Gastroesophageal sphincter (tissue), 4 donors: ENCODE data around the gene CLIP2. TPM values are rescaled to one million over a fixed set of nuclear protein-coding genes. Genes with fewer than 3 reads are reported as not detected.
"Not testable (repeated sequence)": the region's sequence is repeated elsewhere in the genome, so short reads cannot be mapped to it uniquely, and the experiment has no call there.

Experiments used
- ATAC-seq: fragments of 150-250 bp; one replicate; pipeline ENCODE4 v1.9.1; 2016; ENCODE audit warnings: mild to moderate bottlenecking, moderate library complexity
- H3K27ac ChIP-seq, 4 donors: fragments of 200-600 bp; sonication (generic) in 3 of 4; 1 replicate in 3 of 4; 2 replicates in 1 of 4; pipeline ENCODE4 v1.5.1; 2016 to 2019
- H3K27me3 ChIP-seq: fragments of 200-600 bp; sonication (generic); one replicate; pipeline ENCODE4 v1.5.1; 2019
- H3K36me3 ChIP-seq, 2 donors: fragments of 200-600 bp; sonication (generic); one replicate each; pipeline ENCODE4 v1.5.1; 2019; ENCODE audit warnings: control low read depth in 1 of 2
- H3K4me1 ChIP-seq, 3 donors: fragments of 200-600 bp; sonication (generic); 1 replicate in 2 of 3; 2 replicates in 1 of 3; pipeline ENCODE4 v1.5.1; 2016 to 2019; ENCODE audit warnings: control low read depth in 2 of 3
- H3K4me3 ChIP-seq, 2 donors: fragments of 200-600 bp; sonication (generic); one replicate each; pipeline ENCODE4 v1.5.1; 2019; ENCODE audit warnings: mild to moderate bottlenecking in 1 of 2, moderate library complexity in 1 of 2
- H3K9me3 ChIP-seq, 3 donors: fragments of 200-600 bp; sonication (generic); one replicate each; pipeline ENCODE4 v1.5.1; 2017 to 2019; ENCODE audit warnings: control low read depth in 2 of 3
- CTCF ChIP-seq, 4 experiments: fragments of 200-600 bp in 2 of 4; fragments of 450-650 bp in 2 of 4; sonication (generic) in 1 of 4; IDR thresholded peaks; one replicate each; pipeline ENCODE4 v1.5.1; 2017 to 2019; ENCODE audit warnings: antibody characterized with exemption in 4 of 4, mild to moderate bottlenecking in 2 of 4, moderate library complexity in 2 of 4
- EP300 ChIP-seq: sonication (generic); formaldehyde crosslinking; IDR thresholded peaks from one replicate; pipeline ENCODE4 v1.6.1; 2017; ENCODE audit warnings: antibody characterized with exemption, mild to moderate bottlenecking
- POLR2A ChIP-seq, 2 donors: fragments of 450-650 bp; IDR thresholded peaks; one replicate each; pipeline ENCODE4 v1.6.1; 2017; ENCODE audit warnings: antibody characterized with exemption in 2 of 2, mild to moderate bottlenecking in 2 of 2, moderate library complexity in 1 of 2
- POLR2AphosphoS5 ChIP-seq: sonication (generic); formaldehyde crosslinking; IDR thresholded peaks from one replicate; pipeline ENCODE4 v1.6.1; 2017; ENCODE audit warnings: antibody characterized with exemption
- WGBS, 2 donors: methylation state at CpG; one replicate each; pipeline ENCODE4 v1.1.5; 2018; ENCODE audit warnings: low coverage in 1 of 2; 5-methylcytosine and 5-hydroxymethylcytosine counted together
- total RNA-seq, 4 donors: library from RNA; depleted of rRNA; stranded (reverse); fragments of >200 nt; gene quantifications; one replicate each; pipeline ENCODE4 v1.1.0, GENCODE V29; 2016

Gene CLIP2
- total RNA-seq, 4 donors from 2014 or later: 23.0 to 50.7 (median 35.5) TPM

DNA sequence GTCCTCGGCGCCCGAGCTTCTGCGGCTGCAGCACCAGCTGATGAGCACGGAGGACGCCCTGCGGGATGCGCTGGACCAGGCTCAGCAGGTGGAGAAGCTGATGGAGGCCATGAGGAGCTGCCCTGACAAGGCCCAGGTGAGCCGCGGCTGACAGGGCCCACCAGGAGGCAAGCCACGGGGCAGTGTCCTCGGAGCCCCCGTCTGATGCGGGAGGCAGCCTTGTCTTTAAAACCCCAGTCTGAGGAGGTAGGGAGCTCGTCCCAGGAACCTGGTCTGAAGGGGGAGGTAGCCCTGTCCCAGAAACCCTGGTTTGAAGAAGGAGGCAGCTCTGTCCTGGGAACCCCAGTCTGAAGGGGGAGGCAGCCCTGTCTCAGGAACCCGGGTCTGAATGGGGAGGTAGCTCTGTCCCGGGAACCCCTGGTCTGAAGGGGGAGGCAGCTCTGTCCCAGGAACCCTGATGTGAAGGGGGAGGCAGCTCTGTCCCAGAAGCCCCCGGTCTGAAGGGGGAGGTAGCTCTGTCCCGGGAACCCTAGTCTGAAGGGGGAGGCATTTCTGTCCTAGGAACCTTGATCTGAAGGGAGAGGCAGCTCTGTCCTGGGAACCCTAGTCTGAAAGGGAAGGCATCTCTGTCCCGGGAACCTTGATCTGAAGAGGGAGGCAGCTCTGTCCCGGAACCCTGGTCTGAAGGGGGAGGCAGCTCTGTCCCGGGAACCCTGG, 111.4 kb downstream of the CLIP2 start:
- Histone ChIP-seq H3K9me3 (no peaks in the 10 kb centered on the region), H3K4me3 (no peak overlapping the region), H3K27ac (no peak overlapping the region), H3K36me3 (peaks cover 0 to 85% of the 10 kb centered on the region in 2 donors), H3K27me3 (no peaks in the 10 kb centered on the region), H3K4me1 (no peaks in the 10 kb centered on the region)
- TF ChIP-seq POLR2A (IDR thresholded peaks at IDR 0.05): no peak
- no peak for TF ChIP-seq POLR2AphosphoS5
- no peak for TF ChIP-seq CTCF (IDR thresholded peaks at IDR 0.05)
- no peak for TF ChIP-seq EP300
- ATAC-seq: no peak
- 60% methylated on average over 2 of the region's 22 CpGs; no CpG with 5 or more reads in 1 of the 2 donors for WGBS, 2 donors

DNA sequence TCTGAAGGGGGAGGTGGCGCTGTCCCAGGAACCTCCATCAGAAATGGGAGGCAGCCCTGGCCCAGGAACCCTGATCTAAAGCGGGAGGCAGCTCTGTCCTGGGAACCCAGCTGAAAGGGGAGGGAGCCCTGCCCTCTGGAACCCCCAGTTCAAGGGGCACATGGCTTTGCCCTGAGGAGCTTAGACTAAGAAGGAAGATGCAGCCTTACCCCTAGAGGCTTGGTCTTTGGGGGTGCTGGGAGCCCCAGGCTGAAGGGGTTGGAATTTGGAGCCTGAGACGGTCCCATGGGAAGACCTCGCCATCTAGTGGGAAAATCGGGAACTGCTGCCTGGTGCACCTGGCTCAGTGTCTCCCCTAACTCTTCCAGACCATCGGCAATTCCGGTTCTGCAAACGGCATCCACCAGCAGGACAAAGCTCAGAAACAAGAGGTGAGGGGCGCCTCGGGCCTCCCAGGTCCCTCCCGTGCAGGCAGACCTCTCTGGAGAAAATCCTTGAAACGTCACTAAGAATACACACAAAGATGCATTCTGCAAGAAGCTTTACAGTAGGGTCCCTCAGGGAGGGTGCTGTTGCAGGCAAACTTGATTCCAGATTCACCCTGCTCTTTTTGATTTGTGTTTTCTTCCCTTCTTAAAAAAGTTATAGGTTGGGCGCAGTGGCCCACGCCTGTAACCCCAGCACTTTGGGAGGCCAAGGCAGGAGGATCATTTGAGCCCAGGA, 112.1 kb downstream of the CLIP2 start:
- Histone ChIP-seq H3K9me3 (no peaks in the 10 kb centered on the region), H3K27ac (no peak overlapping the region), H3K4me3 (no peak overlapping the region), H3K4me1 (no peaks in the 10 kb centered on the region), H3K27me3 (no peaks in the 10 kb centered on the region), H3K36me3 (peaks cover 0 to 77% of the 10 kb centered on the region in 2 donors)
- TF ChIP-seq EP300 (no peak), POLR2AphosphoS5 (no peak), CTCF (IDR thresholded peaks at IDR 0.05) (peak; percentile 89 to 99 (median 94))
- 0 to 87% methylated on average over 1 to 3 of the region's 14 CpGs for WGBS, 2 donors
- peak; percentile 48 for ATAC-seq

- not testable (repeated sequence) for H3K4me3 ChIP-seq, H3K4me1 ChIP-seq, H3K27ac ChIP-seq, H3K9me3 ChIP-seq, ATAC-seq, H3K27me3 ChIP-seq
- H3K36me3 ChIP-seq: peaks cover 0 to 64% of the 10 kb centered on the region in 2 donors
- no CpG with 5 or more reads among the region's 3 CpGs for WGBS, 2 donors
Observed at GRCh38 chr7:74402668-74403067, 113.5 kb downstream of the CLIP2 start.

DNA sequence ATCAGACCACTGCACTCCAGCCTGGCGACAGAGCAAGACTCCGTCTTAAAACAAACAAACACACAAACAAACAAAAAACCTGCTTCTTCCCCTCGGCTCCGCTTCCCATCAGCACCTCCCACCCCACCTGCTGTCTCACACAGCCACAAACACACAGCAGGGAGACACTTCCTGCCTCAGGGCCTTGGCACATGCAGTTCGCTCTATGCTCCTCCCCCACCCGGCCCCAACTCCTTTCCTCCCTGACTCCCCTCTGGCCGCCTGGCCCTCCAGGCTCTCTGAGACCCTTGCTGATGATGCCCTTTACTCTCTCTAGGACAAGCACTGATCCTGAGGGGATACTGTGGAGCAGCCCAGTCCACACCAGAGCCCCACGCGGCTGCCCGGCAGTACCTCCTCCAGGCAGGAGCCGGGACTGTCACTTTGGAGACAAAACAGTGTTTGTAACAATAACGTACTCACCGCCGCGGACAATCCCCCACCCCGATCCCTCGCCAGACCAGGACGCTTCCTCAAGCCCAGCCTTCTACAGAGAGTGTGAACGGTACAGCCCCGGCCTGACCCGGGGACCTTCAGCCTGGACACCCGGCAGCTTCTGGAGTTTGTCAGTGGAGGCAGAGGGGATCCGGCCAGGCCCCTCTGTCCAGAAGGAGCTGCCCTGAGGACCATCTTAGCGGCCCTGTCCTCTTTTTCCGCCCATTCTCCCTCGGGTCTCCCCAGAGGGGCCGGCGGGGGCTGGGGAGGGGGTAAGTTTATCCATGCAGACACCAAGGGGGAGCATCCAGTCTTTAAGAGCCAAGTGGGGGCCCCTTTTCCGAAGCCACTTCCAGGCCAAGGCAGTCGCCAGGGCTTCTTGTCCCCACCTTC, 114.5 kb downstream of the CLIP2 start:
- H3K36me3 ChIP-seq: peaks cover 0 to 53% of the 10 kb centered on the region in 2 donors
- H3K27me3 ChIP-seq: no peaks in the 10 kb centered on the region
- WGBS, 2 donors: 89 to 93% methylated on average over 5 to 6 of the region's 30 CpGs
- H3K4me3 ChIP-seq: no peak overlapping the region
- ATAC-seq: no peak
- H3K27ac ChIP-seq: no peak overlapping the region
- H3K9me3 ChIP-seq: no peaks in the 10 kb centered on the region
- no peaks in the 10 kb centered on the region for H3K4me1 ChIP-seq
- no peak for TF ChIP-seq CTCF (IDR thresholded peaks at IDR 0.05)

DNA sequence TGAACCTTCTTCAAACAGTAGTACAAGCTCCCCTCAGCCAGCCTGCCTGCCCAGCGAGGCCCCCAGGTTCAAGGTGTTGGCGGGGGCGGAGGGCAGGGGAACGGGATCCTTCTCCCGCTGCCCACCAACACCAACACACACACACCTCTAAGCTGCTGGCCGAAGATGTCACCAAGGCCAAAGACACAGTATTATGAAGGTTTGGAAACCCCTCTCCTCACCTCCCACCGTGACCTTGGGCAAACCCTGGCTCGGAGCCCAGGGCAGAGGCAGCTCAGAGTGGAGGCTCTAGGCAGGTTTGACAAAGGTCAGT, 115.1 kb downstream of the CLIP2 start:
- H3K4me1 ChIP-seq: no peaks in the 10 kb centered on the region
- H3K9me3 ChIP-seq: no peaks in the 10 kb centered on the region
- no peak overlapping the region for H3K4me3 ChIP-seq
- no peak overlapping the region for H3K27ac ChIP-seq
- ATAC-seq: no peak
- peaks cover 0 to 52% of the 10 kb centered on the region in 2 donors for H3K36me3 ChIP-seq
- WGBS, 2 donors: 97% methylated on average over 6 of the region's 8 CpGs; no CpG with 5 or more reads in 1 of the 2 donors
- no peaks in the 10 kb centered on the region for H3K27me3 ChIP-seq
- no peak for TF ChIP-seq POLR2A (IDR thresholded peaks at IDR 0.05)
- no peak for TF ChIP-seq CTCF (IDR thresholded peaks at IDR 0.05)
- no peak for TF ChIP-seq POLR2AphosphoS5
